ENCODE measurements around the gene CMTM7.

- TF ChIP-seq ZNF274 (IDR thresholded peaks at IDR 0.05; ENCODE audit: low read depth, low read length), result no peak
- TF ChIP-seq SUZ12 (IDR thresholded peaks at IDR 0.05; ENCODE audit: extremely low read depth, insufficient read depth, insufficient read length), result no peak
- no peak for TF ChIP-seq YY1 (IDR thresholded peaks at IDR 0.05; ENCODE audit: insufficient read depth, insufficient read length)
Measured at GRCh38 chr3:32438596-32439344, 47.1 kb downstream of the CMTM7 start.
